Ovary (tissue), 3 donors: ENCODE measurements around the gene TBC1D3B.

Experiments used
- CTCF ChIP-seq, 3 donors: fragments of 450-650 bp in 2 of 3; fragments of 200-600 bp in 1 of 3; IDR thresholded peaks; one replicate each; pipeline versions ENCODE4 v1.5.1 to v1.8.0; 2016 to 2022; ENCODE audit warnings: antibody characterized with exemption in 3 of 3, mild to moderate bottlenecking in 1 of 3
- EP300 ChIP-seq: sonication (generic); formaldehyde crosslinking; IDR thresholded peaks from one replicate; pipeline ENCODE4 v1.6.1; 2017; ENCODE audit warnings: antibody characterized with exemption
- POLR2A ChIP-seq: fragments of 450-650 bp; IDR thresholded peaks from one replicate; pipeline ENCODE4 v1.6.1; 2017; ENCODE audit warnings: antibody characterized with exemption, mild to moderate bottlenecking, moderate library complexity
- donor health status: DM: no; HTN: no; CAD: no.

- TF ChIP-seq POLR2A (no peak), CTCF (IDR thresholded peaks at IDR 0.05) (no peak), EP300 (no peak)
Measured at GRCh38 chr17:36198831-36199465, 22.5 kb upstream of the TBC1D3B start.
